Right renal pelvis (tissue), 4 donors: ENCODE data around the gene RGS9BP. TPM values are rescaled to one million over a fixed set of nuclear protein-coding genes. Genes with fewer than 3 reads are reported as not detected.

Source experiments
- polyA plus RNA-seq, 4 donors: library from polyadenylated mRNA; unstranded; fragments of 120-200 nt; gene quantifications; one replicate each; pipeline ENCODE4 v1.2.1, GENCODE V29; 2013; ENCODE audit not compliant: insufficient read length in 4 of 4

RGS9BP gene
- polyA plus RNA-seq, 4 donors = 0.21 to 0.43 (median 0.33) TPM

Other genes with a start within 250 kb of the RGS9BP start
- gene PDCD5, start 94.7 kb upstream of the RGS9BP start, polyA plus RNA-seq = 100 to 1,000 TPM; 114 to 136 (median 122) TPM
- gene ANKRD27, start 668 bp upstream of the RGS9BP start, polyA plus RNA-seq = 10 to 100 TPM; 19.0 to 23.5 (median 20.6) TPM
- 10 to 100 TPM; 11.5 to 14.2 (median 13.1) TPM for gene NUDT19, start 16.0 kb downstream of the RGS9BP start, polyA plus RNA-seq
- gene TDRD12, start 43.9 kb downstream of the RGS9BP start, polyA plus RNA-seq = under 1 TPM; 0.14 to 0.81 (median 0.29) TPM
- 10 to 100 TPM; 12.8 to 16.6 (median 14.2) TPM for gene SLC7A9, start 193.9 kb downstream of the RGS9BP start, polyA plus RNA-seq